Activated CD4-positive, alpha-beta T cell treated with anti-CD3 and anti-CD28 coated beads for 4 hours (primary cell): ENCODE results near the gene ADAM22.
"Not testable (repeated sequence)": the region's sequence is repeated elsewhere in the genome, so short reads cannot be mapped to it uniquely, and the experiment has no call there.

Experiments
- DNase-seq, 2 donors: peaks; one replicate each; pipeline ENCODE4 v3.0.0-alpha.2; 2020

ADAM22 gene

GRCh38 chr7:87933953-87934698, at the start of gene ADAM22:
Gene ADAM22, plus strand, starts transcription at chr7:87934251. Its CDS starts 215 bp downstream, at chr7:87934466.
- DNase-seq, result peak; percentile 77 to 78

- DNase-seq, result no peak
Measured at GRCh38 chr7:87885018-87885417, 49.0 kb upstream of the ADAM22 start.

- no peak for DNase-seq
Measured at GRCh38 chr7:87886875-87887274, 47.2 kb upstream of the ADAM22 start.

GRCh38 chr7:87895363-87895762, 38.7 kb upstream of the ADAM22 start:
- DNase-seq, result no peak

GRCh38 chr7:87899255-87899654, 34.8 kb upstream of the ADAM22 start:
- no peak for DNase-seq

GRCh38 chr7:87907136-87907906, 26.7 kb upstream of the ADAM22 start:
- not testable (repeated sequence) for DNase-seq

- not testable (repeated sequence) for DNase-seq
Measured at GRCh38 chr7:87908814-87909213, 25.2 kb upstream of the ADAM22 start.

- DNase-seq, result no peak
Measured at GRCh38 chr7:87912121-87912520, 21.9 kb upstream of the ADAM22 start.

- DNase-seq, result no peak
Measured at GRCh38 chr7:87918740-87919139, 15.3 kb upstream of the ADAM22 start.

GRCh38 chr7:87919875-87920274, 14.2 kb upstream of the ADAM22 start:
- DNase-seq, result no peak

- no peak for DNase-seq
Measured at GRCh38 chr7:87920578-87920977, 13.5 kb upstream of the ADAM22 start.

- not testable (repeated sequence) for DNase-seq
Measured at GRCh38 chr7:87922759-87923395, 11.2 kb upstream of the ADAM22 start.

GRCh38 chr7:87926581-87927461, 7.2 kb upstream of the ADAM22 start:
- DNase-seq, result no peak

GRCh38 chr7:87933605-87933952, 472 bp upstream of the ADAM22 start:
- no peak for DNase-seq

- DNase-seq, result no peak
Measured at GRCh38 chr7:87934699-87935383, 790 bp downstream of the ADAM22 start.

GRCh38 chr7:87935384-87935706, 1.3 kb downstream of the ADAM22 start:
- DNase-seq, result no peak

GRCh38 chr7:87941138-87941537, 7.1 kb downstream of the ADAM22 start:
- DNase-seq, result no peak

- no peak for DNase-seq
Measured at GRCh38 chr7:87944547-87944946, 10.5 kb downstream of the ADAM22 start.

GRCh38 chr7:87945926-87946325, 11.9 kb downstream of the ADAM22 start:
- DNase-seq, result not testable (repeated sequence)

GRCh38 chr7:87948371-87948770, 14.3 kb downstream of the ADAM22 start:
- no peak for DNase-seq

- DNase-seq, result no peak
Measured at GRCh38 chr7:87959336-87959735, 25.3 kb downstream of the ADAM22 start.

- no peak for DNase-seq
Measured at GRCh38 chr7:87960239-87960638, 26.2 kb downstream of the ADAM22 start.
